ENCODE data around the gene CDHR3. TPM values are rescaled to one million over a fixed set of nuclear protein-coding genes. Genes with fewer than 3 reads are reported as not detected.

CDHR3 gene
- total RNA-seq, 4 donors from 2014 or later = 20.6 to 82.5 (median 49.7) TPM

DNA sequence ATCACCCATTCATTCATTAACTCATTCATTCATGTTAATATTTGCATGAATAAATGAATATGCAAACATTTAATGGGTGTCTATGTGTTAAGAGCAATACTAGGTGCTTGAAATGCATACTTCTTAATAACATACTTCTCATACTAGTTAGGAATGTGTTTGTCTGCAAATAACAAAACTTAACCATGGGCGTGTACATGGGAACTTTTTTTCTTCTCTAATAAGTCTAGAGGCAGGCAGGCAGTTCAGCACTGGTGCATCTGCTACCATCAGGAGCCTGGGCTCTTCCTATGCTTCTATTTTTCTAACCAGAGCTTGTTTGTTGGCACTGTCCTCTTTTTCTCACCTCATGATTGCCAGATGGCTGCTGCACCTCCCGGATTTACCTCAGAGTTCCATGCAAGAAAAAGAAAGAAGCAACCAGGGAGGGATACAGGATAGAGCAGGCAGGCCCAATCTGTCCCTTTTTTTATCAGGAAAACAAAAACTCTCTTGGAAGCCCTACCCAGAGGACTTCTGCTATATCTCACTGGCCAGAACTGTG, 22.7 kb downstream of the CDHR3 start:
- H3K4me3 ChIP-seq = no peak overlapping the region
- TF ChIP-seq, protein P1, sequence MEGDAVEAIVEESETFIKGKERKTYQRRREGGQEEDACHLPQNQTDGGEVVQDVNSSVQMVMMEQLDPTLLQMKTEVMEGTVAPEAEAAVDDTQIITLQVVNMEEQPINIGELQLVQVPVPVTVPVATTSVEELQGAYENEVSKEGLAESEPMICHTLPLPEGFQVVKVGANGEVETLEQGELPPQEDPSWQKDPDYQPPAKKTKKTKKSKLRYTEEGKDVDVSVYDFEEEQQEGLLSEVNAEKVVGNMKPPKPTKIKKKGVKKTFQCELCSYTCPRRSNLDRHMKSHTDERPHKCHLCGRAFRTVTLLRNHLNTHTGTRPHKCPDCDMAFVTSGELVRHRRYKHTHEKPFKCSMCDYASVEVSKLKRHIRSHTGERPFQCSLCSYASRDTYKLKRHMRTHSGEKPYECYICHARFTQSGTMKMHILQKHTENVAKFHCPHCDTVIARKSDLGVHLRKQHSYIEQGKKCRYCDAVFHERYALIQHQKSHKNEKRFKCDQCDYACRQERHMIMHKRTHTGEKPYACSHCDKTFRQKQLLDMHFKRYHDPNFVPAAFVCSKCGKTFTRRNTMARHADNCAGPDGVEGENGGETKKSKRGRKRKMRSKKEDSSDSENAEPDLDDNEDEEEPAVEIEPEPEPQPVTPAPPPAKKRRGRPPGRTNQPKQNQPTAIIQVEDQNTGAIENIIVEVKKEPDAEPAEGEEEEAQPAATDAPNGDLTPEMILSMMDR (IDR thresholded peaks at IDR 0.05) = no peak
- TF ChIP-seq POLR2A (IDR thresholded peaks at IDR 0.05) = no peak
- no peaks in the 10 kb centered on the region for H3K9me3 ChIP-seq
- no peak for DNase-seq
- H3K27me3 ChIP-seq = no peaks in the 10 kb centered on the region
- no peaks in the 10 kb centered on the region for H3K4me1 ChIP-seq
- H3K36me3 ChIP-seq = no peaks in the 10 kb centered on the region
- no peak overlapping the region for H3K27ac ChIP-seq

GRCh38 chr7:105987046-105987445, 24.0 kb downstream of the CDHR3 start:
- Histone ChIP-seq H3K4me3 (no peak overlapping the region), H3K27ac (no peak overlapping the region), H3K9me3 (no peaks in the 10 kb centered on the region), H3K36me3 (no peaks in the 10 kb centered on the region), H3K27me3 (no peaks in the 10 kb centered on the region), H3K4me1 (no peaks in the 10 kb centered on the region)
- no peak for TF ChIP-seq POLR2A (IDR thresholded peaks at IDR 0.05)
- TF ChIP-seq, protein P1 (IDR thresholded peaks at IDR 0.05) = no peak
- DNase-seq = no peak

DNA sequence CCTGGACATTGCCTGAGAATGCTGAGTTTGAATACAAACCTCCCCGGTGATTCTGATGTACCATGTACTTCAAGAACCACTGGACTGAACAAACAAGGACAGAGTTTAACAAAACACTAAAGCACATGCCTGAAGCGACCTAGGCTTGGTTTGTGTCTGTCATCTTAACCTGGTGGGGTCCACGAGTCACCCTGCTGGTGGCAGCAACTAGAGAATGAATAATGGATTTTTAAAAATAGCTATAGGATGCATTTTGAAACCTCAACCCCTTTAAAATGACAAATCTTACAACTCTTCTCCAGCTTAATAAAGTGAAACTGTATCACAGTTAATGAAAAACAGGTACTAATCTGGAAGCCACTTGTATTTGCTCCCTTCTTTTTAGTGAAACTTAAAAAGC, 25.2 kb downstream of the CDHR3 start:
- H3K9me3 ChIP-seq = no peaks in the 10 kb centered on the region
- TF ChIP-seq POLR2A (IDR thresholded peaks at IDR 0.05) = no peak
- TF ChIP-seq, protein P1 (IDR thresholded peaks at IDR 0.05) = no peak
- DNase-seq = no peak
- H3K27me3 ChIP-seq = no peaks in the 10 kb centered on the region
- no peak overlapping the region for H3K27ac ChIP-seq
- no peaks in the 10 kb centered on the region for H3K36me3 ChIP-seq
- no peaks in the 10 kb centered on the region for H3K4me1 ChIP-seq
- no peak overlapping the region for H3K4me3 ChIP-seq

- no peak for DNase-seq
- no peaks in the 10 kb centered on the region for H3K4me1 ChIP-seq
- no peaks in the 10 kb centered on the region for H3K27me3 ChIP-seq
- no peak overlapping the region for H3K27ac ChIP-seq
- no peaks in the 10 kb centered on the region for H3K9me3 ChIP-seq
- H3K4me3 ChIP-seq = no peak overlapping the region
- no peak for TF ChIP-seq POLR2A (IDR thresholded peaks at IDR 0.05)
- TF ChIP-seq, protein P1 (IDR thresholded peaks at IDR 0.05) = no peak
- no peaks in the 10 kb centered on the region for H3K36me3 ChIP-seq
Observed at GRCh38 chr7:105989191-105989590, 26.1 kb downstream of the CDHR3 start.

- H3K27ac ChIP-seq = no peak overlapping the region
- no peaks in the 10 kb centered on the region for H3K36me3 ChIP-seq
Observed at GRCh38 chr7:105989686-105990085, 26.6 kb downstream of the CDHR3 start.

More at GRCh38 chr7:105989686-105990085, 26.6 kb downstream of the CDHR3 start:
- Histone ChIP-seq H3K4me3 (no peak overlapping the region), H3K4me1 (no peaks in the 10 kb centered on the region), H3K9me3 (no peaks in the 10 kb centered on the region), H3K27me3 (no peaks in the 10 kb centered on the region)
- TF ChIP-seq, protein P1 (IDR thresholded peaks at IDR 0.05) = no peak
- TF ChIP-seq POLR2A (IDR thresholded peaks at IDR 0.05) = no peak
- no peak for DNase-seq
